Hindlimb muscle (tissue), 1 donor: ENCODE results near the gene COL23A1. TPM values are rescaled to one million over a fixed set of nuclear protein-coding genes. Genes with fewer than 3 reads are reported as not detected.
A peak's percentile ranks its signal among the peaks of the same experiment; 100 is the strongest.

Experiments used
- DNase-seq: peaks from one replicate; pipeline ENCODE4 v3.0.0-alpha.2; 2013
- polyA plus RNA-seq: library from polyadenylated mRNA; unstranded; fragments of 120-200 nt; gene quantifications from one replicate; pipeline ENCODE4 v1.2.1, GENCODE V29; 2013; ENCODE audit not compliant: insufficient read length

COL23A1 gene
- polyA plus RNA-seq, 1 donor = 1.8 TPM

- DNase-seq = no peak
These were observed 170.5 kb downstream of the COL23A1 start for GRCh38 chr5:178419651-178420050.

GRCh38 chr5:178419196-178419595 is 171.0 kb downstream of the COL23A1 start:
- no peak for DNase-seq

GRCh38 chr5:178418471-178419010 is 171.7 kb downstream of the COL23A1 start:
- DNase-seq = no peak

DNA sequence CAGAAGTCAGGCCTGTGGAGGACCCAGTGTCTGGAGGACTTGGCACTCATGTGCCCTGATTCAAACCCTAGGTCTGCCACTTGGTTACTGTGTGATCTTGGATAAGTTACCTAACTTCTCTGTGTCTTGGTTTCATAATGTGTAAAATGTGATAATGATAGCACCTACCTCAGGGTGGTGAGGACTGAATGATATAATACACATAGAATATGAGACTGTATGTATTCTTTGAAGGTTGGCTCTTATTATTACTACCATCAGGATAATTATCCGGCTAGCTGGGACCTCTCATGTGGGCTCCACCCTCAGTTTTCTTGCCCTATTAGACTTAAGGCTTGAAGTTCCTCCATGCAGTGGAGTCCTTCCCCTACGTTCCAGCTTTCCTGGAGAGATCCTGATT is 172.2 kb downstream of the COL23A1 start:
- no peak for DNase-seq

DNA sequence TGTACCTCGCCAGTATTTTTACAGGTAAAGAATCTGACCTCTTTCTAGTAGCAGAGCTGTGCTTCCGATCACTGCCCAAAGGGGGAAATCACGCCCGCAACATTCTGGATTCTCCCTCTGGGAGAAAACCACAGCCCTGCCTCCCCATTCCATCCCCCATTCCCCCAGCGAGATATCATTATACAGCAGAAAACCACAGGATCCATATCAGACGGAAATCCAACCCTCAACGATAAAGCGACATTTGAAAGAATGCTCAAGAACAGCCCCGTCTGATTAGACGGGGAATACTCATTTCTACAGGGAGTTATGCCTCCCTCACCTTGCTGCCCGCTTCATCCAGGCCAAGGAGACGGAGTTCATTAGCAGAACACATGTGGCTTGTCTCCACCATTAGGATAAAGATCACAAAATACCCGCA is 172.8 kb downstream of the COL23A1 start:
- DNase-seq = no peak

GRCh38 chr5:178416919-178417318 is 173.3 kb downstream of the COL23A1 start:
- DNase-seq = no peak

GRCh38 chr5:178416206-178416882 is 173.8 kb downstream of the COL23A1 start:
- no peak for DNase-seq

DNA sequence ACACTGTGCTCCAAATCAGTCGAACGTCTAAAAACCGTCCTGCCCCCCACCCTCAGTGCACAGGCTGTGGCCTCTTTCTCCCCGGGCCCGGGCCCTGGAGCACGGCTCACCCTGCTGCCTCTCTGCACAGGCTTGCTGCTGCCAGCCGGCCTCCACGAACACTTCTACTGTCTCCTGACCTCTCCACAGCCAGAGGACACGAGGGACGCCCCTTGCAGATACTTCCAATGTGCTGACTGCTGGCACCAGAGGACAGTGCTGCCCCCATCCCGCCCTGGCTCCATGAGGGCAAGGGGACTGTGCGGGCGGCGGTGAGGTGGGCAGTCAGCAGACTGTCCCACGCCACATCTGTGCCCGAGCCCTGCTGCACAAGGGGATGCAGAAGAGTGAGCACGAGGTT is 174.8 kb downstream of the COL23A1 start:
- no peak for DNase-seq

- no peak for DNase-seq
These were observed 176.2 kb downstream of the COL23A1 start for GRCh38 chr5:178413988-178414387.

GRCh38 chr5:178411083-178411482 is 179.1 kb downstream of the COL23A1 start:
- no peak for DNase-seq

DNA sequence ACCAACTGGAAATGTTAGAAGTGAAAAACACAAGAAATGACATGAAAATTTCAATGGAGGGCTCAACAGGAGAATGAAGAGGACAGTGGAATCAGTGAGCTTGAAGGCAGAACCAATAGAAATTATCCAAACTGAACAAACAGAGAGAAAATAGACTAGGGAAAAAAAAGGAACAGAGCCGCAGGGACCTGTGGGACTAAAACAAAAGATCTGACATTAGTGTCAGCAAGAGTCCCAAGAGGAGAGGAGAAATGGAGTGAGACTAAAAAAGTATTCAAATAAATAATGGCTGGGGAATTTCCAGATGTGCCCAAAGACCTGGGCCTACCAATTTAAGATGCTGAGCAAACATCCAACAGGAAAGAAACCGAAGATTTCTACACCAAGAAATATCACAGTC is 182.5 kb downstream of the COL23A1 start:
- no peak for DNase-seq

DNA sequence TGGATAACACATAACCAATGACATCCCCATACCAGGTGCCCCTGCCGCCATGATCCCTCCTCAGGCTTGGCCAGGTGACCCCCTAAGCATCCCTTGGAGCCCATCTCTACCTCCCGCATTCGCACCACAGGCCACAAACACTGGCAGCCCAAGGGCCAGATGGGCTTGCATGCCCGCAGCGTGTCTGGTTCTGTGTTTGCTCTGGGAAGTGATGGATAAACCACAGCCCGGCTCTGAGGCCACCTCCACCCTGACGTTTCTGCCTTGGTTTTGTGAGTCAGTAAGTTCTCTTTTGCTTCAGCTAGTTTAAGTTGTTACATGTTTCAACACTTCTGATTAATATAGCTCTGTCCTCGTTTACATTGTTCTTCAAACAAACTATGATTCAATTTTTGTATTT is 185.2 kb downstream of the COL23A1 start:
- no peak for DNase-seq

- no peak for DNase-seq
These were observed 186.1 kb downstream of the COL23A1 start for GRCh38 chr5:178403956-178404600.

- no peak for DNase-seq
These were observed 186.8 kb downstream of the COL23A1 start for GRCh38 chr5:178403351-178403750.

DNA sequence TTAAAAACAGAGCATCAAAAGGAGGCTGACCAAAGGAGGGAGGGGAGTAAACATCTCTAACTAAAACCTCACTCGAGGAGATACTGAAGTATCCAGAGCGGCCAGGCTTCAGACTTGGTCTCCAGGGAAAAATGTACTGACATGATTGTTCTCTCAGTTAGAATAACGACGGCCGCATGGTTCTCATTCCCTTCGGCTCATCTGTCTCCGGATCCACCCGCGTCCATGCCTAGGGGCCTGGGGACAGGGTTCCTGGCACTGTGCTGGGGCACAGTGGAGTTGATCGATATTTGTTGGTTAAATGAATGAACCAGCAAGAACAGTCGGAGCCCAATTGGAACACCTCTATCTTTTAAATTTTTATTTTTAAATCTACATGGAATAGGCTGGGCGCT is 190.5 kb downstream of the COL23A1 start:
- DNase-seq = no peak

DNA sequence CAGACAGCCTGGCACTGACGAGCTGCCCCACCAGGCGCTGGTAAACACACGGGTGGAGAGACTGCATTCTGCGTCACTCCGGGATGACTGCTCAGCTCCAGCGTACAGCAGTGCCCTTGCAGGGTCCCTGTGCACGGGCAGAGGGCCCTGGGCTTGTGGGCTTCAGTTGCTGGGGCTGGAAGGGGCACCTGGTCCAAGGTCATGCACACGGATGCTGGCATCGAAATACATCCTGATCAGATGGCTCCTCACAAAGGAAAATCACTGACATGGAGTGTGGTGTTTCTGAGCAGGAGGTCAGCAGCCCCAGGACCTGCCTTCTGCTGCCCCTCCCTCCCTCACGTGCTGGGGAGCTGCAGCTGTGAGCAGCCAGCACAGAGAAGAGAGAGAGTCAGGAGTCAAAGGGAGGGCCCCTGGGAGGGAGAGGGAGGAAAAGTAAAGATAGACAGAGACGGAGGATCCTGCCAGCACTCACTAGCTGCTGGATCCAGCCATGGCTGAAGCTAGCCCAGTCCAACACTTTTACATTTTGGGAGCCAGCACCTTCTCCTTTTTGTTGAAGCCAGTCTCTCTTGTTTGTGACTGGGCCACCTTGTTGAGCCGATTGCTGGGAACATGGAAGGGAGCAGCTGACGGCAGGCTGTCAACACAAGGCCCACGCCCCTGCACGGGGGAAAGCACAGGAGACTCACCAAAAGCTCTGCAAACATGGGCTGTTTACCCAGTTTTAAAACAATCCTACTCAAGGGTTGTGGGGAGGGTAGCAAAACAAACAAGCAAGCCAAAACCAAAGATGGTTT is 191.1 kb downstream of the COL23A1 start:
- DNase-seq = no peak

DNA sequence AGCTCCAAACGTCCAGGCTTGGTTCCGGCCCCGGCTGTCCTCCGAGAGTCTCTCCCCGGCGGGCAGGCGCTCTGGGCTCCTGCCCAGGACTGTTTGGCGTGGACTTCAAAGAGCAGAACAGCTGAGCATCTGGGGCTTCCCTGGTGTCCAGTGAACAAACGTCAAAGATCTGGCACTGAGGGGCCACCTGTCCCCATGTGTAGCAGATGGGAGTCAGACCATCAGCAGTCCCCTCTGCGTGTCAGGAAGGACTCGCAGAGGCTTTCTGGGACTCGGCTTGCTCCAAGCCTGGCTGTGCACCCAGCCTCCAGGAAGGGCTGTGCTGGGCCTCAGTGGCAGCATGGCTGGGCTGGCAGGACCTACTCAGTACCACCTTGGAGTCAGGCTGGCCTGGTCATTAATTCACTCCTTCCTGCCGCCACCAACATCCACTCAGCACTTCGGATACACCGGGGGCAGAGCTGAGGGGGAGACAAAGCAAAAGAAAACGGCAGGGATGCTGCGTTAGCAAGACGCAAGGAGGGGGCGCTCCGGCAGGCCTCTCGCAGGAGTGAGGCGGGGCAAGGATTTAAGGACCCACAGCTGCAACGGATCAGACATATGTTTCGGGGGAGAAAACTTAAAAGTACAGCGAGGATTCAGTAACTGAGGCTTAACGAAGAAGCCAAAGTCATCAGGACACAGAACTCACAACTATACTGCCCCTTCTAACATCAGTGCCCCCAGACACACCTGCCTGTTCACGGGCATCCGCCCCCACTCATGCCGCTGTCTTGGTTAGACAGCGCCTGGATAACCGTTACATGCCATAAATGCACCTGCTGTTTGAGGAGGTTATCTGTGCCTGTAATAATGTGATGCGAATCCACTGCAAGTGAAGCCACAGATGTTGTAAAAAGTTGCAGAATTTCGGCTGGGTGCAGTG is 193.1 kb downstream of the COL23A1 start:
- peak; percentile 39 for DNase-seq

DNA sequence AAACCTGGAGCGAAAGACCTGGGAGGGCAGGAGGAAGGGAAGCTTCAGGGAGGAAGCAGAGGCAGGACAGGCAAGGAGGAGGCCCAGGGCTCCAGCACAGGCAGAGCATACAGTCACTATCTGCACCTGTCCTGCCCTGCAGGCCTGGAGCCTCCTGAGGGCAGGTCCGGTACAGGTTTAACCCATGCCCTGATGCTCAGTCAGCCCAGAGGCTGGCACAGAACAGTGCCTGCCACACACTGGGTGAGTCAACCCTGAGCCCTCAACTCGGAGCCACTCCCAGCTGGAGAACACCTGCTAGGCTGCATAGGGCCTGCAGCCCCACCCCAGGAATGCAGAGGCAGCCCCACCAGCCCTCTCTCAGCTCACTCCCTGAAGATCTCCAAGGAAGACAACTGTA is 196.1 kb downstream of the COL23A1 start:
- no peak for DNase-seq

DNA sequence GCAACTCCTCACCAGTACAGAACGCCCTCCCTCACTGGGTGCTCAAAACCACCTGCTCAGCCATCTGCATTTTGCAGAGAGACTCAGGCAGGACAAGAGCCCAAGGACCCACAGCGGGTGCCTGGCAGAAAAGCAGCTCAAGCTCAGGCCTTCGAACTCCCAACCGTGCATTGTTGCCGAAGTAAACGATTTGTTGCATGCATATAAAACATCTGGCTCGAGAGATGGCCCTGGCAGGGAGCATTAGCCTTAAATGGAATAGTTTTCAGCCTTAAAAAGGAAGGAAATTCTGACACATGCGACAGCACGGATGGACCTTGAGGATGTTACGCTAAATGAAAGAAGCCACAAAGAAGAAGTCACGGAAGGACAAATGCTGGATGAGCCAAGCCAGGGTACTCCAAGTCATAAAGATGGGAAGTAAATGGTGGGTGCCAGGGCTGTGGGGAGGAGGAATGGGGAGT is 197.2 kb downstream of the COL23A1 start:
- DNase-seq = no peak

GRCh38 chr5:178392386-178392785 is 197.8 kb downstream of the COL23A1 start:
- no peak for DNase-seq

DNA sequence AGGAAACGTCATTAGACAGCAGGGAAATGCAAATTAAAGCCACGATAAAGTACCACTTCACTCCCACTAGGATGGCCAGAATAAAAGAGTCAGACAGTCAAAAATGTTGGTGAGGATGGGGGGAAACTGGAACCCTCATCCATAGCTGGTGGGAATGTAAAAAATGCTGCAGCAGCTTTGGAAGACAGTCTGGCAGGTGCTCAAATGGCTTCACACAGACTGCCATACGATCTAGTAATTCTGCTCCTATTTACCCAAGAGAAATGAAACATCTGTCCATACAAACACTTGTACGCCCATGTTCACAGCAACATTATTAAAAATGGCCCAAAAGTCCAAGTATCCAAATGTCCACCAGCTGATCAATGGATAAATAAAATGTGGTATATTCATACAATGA is 198.7 kb downstream of the COL23A1 start:
- DNase-seq = no peak

DNA sequence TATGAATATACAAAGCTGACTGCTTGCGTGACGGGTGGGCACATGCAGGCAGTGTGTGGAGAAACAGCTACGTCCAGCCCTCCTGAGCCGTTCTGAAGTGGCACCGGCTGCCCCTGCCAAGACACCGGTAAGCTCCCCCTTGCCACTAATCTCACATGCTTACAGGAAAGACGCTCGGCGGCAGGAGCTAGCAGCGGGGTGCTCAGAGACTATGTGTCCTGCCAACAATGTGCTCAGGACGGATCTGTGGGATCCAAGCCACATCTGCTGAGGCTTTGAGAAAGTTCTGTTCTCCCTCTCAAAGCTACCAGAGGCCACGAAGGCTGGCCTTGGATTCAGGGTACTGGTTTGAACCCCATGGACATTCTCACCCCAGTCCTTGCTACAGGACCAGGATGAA is 200.4 kb downstream of the COL23A1 start:
- no peak for DNase-seq
